T1000 (cell line): ENCODE data around the gene SLC25A17.
"Not testable (repeated sequence)": the region's sequence is repeated elsewhere in the genome, so short reads cannot be mapped to it uniquely, and the experiment has no call there.

Experiments
- DNase-seq: peaks from one replicate; lab custom pipeline; 2025; ENCODE audit warnings: mixed read lengths; lab: John Stamatoyannopoulos, UW

Gene SLC25A17

DNA sequence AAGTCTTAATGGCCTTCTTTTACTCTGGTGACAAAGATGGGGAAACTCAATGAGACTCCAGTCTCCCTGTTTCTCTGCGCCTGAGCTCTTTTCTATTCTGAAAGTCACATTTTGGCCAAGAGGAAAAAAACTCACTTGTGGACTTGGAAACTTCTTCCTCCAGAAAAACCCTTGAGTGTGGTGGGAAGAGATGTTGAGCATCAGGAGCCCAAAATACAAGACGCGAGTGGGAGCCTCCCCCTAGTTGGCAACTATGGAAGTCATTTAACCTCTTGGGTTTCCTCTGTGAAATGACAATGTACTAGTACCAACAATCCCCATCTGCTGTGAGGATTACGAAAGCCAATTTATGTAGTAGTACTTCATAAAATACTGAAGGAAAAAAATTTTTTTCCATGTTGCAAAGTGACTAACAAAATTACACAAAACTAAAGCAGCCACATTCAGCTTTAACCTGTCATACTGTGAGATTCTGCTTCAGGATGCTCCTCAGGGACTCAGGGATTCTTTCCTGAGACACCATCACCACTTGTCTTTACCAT is 524 bp upstream of the SLC25A17 start:
- no peak for DNase-seq

DNA sequence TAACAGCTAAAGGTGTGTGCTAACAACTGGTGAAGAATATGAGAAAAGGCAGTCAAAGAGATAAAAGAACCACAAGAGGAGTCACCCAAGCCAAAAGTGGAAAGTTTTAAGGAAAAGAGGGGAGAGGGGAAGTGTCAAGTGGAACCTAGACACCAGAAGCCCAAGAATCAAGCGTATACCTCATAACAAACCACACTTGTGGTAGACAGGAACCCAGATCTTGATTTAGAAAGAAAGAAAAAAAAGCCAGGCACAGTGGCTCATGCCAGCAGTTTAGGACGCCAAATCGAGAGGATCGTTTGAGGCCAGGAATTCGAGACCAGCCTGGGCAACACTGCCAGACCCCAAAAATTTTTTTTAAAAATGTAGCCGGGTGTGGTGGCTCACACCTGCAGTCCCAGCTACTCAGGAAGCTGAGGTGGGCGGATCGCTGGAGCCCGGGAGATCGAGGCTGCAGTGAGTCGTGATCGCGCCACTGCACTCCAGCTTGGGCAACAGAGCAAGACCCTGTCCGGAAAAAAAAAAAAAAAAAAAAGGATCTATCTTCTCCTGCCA is 877 bp downstream of the SLC25A17 start:
- no peak for DNase-seq

DNA sequence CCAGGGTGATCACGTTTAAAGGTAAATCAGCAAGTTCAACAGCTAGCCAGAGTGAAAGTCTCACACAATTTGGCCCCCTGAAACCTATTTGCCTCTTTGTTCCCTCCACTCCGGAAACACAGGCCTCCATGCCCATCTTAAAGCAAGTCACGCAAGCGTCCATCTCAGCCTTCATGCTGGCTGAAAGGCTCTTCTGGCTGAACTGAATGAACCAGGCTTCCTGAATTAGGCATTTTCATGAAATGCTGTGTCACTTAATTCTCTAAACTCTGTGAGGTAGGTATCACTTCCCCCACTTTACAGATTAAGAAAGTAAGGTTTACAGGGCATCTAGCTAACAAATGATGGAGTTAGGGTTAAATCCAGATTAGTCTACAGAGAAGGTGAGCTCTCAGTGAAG is 1.4 kb downstream of the SLC25A17 start:
- DNase-seq: no peak

DNA sequence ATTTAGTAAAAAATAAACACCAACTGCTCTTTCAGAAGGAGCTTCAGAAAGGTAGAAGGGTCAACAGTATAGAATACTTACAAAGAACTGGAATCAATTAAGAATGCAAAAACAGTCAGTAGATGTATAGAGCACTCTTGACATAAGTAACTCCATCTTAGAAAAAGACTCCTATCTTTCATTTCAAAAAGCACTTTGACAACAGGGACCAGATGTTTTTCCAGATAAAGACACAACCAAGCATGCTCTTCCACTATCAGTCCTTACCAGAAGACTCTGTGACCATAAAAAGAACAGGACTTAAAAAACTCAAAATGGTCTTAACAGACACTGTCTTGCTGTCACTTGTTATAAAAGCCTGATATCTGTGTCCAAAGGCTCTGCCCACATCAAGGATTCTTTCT is 5.2 kb downstream of the SLC25A17 start:
- no peak for DNase-seq

DNA sequence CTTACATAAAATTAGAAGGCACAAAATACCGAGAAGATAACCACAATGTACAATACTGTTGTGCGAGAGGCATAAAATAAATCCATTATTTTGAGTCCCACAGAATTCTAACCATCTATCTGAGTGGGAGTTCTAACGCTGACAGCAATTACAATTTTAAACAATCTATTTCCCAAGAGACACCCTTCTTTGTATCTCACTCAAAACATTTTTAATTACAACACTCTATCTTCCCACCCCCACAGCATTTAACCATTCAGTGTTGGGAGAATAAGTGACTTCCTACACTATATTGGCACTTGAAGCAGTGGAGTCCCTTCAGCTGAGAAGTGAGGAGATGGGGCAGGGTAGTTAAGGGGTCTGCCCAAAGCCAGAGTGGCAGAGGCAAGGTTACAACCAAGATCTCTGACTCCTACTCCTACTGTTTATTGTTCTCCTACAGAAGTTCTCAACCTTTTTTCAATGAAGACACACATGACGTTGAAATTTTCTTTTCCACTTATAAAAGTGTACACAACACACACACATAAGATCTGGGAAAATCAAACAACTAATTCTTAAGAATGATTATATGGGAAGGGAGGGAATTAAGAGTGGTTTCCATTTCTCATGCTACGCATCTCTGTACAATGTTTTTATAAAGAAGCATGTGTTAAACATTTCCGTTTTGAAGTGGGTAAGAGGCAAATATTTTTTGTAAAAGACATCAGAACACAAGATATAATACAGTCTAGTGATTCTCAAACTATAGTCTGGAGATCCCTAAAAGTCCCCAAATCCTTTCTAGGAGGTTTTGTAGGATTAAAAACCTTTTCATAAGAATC is 10.9 kb downstream of the SLC25A17 start:
- DNase-seq: no peak

DNA sequence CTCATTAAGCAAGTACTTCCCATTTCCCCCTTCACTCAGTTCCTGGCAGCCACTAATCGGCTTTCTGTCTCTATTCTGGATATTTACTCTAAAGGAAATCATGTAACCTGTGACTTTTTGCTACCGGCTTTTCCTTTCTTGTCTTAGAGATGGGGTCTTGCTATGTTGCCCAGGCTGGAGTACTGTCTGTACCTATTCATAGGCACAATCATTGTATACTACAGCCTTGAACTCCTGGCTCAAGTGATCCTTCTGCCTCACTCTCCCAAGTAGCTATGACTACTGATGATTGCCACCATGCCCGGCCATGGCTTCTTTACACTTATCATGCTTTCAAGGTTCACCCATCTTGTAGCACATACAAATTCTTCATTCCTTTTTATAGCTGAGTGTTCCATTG is 12.4 kb downstream of the SLC25A17 start:
- no peak for DNase-seq

DNA sequence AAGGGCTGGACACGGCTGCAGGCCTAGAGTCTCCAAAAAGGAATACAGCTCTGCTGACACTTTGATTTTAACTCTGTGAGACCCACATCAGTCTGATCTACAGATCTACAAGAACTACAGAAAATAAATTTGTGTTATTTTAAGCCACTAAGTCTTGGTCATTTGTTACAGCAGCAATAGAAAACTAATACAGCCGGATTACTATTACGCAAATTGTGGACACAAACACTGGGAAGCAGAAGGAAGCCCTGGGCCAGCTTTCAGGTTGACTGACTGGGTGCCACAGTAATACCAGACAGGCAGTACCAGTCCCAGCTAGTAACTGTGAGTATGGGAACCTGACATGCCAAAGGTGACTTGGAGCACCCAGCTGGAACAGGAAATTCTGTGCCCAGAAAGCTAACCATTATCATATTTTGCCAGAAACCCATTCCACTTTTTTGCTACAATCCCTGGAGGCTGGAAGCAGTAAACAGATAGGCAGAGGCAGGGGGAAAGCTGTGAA is 13.4 kb downstream of the SLC25A17 start:
- no peak for DNase-seq

DNA sequence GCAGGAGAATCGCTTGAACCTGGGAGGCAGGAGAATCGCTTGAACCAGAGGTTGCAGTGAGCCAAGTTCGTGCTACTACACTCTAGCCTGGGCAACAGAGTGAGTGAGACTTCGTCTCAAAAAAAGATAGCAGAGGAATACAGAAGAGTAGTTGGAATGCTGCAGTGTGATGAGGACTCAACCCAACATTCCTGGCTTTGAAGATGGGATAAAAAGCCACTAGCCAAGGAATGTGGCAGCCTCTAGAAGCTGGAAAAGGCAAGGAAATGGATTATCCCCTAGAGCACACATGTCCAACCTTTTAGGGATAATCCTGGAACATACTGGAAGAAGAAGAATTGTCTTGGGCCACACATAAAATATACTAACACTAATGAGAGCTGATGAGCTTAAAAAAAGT is 13.9 kb downstream of the SLC25A17 start:
- no peak for DNase-seq

DNA sequence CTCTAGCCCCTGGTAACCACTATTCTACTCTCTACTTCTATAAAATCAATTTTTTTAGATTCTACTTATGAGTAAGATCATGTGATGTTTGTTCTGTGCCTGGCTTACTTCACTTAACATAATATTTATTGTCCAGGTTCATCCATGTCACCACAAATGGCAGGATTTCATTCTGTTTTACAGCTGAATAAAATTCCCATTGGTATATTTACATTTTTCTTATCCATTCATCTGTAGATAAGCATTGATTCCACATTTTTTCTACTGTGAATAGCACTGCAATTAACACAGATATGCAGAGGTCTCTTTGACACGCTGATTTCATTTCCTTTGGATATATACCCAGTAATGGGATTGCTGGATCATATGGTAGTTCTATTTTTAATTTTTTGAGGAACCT is 15.8 kb downstream of the SLC25A17 start:
- no peak for DNase-seq

DNA sequence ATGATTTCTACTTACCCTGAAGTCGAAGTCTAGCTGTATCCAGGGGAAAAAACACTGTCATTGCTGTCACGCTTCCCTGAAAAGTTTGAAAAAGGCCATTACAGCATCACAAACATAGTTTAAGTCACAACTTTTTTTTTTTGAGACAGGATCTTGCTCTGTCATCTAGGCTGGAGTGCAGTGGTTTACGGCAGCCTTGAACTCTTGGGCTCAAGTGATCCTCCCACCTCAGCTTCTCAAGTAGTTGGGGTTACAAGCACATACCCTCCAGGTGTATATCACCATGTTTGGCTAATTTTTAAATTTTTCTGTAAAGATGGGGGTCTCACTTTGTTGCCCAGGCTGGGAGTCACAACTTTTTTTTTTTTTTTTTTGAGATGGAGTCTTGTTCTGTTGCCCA is 20.1 kb downstream of the SLC25A17 start:
- DNase-seq: no peak

DNA sequence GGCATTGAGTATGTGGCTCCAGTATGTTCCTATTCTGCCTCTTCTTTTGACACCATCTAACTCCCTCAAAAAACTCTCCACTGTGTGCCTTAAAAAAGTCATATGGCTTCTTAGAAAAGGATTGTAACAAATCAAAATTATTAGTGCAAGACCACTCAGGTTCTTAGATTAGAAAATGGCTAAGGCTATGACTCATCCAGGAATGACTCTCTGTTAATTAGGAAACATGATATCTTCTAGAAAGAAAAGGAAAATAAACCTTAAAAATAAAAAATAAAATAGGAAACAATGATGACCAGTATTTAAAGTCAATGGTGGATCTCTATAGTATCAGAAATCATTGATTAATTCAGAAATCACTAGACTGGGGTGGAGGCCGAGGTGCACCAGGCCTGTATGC is 21.7 kb downstream of the SLC25A17 start:
- no peak for DNase-seq

DNA sequence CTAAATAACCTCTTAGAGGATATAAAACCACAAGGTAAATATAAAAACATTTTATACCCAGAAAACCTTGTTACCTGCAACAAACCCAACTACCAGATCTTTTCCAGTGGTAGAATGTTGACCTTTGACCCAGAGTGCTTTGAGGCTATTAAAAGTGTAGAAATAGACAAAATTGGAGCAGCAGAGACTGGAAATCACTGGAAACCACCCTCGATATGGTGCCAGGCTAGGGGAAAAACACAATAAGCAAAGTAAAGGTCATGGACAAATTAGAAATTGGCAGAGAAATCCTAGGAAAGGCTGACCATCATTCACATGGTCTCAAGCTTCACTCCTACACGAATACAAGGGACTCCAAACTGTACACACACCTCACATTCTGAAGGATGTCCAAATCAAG is 26.7 kb downstream of the SLC25A17 start:
- DNase-seq: no peak

DNA sequence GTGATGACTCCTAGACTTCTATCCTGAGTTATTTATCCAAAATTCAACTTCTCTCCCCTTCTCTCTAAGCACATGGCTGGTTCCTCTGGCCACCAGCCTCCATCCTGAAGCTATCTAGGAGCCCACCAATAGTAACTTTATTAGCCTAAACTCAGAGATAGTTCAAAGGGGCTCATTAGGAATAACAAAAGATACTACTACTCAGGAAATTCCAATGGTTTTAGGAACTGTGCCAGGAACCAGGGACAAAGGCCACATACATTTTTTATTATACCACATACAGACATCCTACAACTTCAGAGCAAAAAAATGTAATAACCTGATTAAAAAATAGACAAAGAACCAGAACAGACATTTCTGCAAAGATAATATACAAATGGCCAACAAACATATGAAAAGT is 27.9 kb downstream of the SLC25A17 start:
- no peak for DNase-seq

DNA sequence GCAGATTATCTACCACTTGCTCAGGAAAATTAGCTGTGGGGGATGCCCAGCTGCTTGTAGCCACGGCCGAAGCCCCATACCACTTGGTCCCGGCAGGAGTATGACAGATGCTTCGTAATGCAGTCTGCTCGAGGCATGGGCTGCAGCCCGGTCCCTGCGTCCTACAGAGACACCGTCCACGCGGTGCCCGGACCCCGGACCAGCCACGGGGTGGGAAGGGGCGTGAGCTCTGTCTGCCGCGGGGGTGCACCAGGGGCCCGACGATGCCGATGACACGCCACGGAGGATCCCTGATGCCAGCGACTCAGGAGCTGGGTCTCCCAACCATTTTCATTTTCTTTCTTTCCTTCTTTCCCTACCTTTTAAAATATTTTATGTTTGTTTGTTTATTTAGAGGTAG is 30.0 kb downstream of the SLC25A17 start:
- no peak for DNase-seq

DNA sequence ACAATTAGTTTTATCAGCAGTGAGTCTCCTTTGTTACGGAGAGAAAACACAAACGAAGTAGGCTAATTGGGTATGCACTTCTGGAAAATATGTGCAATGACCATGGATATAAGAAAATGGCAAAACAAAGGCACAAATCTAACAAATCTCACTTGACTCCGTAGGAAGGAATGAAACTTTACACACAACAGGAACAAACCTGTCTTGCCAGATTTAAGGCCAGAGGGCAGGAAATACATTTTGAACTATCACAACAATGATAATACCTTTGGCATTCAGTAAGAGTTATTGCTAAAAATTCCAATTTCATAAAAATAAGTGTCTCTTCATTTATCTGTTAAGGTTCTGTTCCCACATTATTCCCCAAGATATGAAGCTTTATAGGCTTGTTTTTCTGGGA is 36.6 kb downstream of the SLC25A17 start:
- no peak for DNase-seq

DNA sequence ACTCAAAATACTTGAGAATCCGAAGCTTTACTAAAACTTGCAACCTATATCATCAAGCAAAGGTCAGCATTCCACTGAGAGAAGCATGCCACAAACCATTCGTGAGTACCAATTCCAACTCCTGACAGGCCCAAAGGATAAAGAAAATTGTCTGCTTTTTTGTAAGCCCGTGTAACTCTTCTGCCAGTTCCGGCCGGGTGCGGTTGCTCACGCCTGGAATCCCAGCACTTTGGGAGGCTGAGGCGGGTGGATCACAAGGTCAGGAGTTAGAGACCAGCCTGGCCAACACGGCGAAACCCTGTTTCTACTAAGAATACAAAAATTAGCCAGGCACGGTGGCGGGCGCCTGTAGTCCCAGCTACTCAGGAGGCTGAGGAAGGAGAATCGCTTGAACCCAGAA is 37.4 kb downstream of the SLC25A17 start:
- DNase-seq: not testable (repeated sequence)

DNA sequence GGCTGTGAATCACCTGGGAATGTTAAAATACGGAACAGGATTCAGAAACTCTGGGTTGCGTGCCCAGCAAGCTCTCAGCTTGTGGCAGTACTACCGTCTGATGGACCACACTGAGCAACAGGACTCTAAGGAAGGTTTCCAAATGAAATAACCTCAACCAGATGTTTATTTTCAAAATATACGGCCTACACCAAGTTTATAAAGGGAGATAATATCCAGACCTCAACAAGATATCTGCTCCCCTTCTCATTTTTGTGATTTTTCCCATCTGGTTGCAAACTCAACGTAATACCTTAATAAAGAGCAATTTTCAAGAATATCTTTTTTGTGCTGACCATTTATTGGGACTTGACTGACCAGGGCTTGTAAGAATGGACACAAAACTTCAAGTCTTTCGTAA is 49.4 kb downstream of the SLC25A17 start:
- DNase-seq: no peak

DNA sequence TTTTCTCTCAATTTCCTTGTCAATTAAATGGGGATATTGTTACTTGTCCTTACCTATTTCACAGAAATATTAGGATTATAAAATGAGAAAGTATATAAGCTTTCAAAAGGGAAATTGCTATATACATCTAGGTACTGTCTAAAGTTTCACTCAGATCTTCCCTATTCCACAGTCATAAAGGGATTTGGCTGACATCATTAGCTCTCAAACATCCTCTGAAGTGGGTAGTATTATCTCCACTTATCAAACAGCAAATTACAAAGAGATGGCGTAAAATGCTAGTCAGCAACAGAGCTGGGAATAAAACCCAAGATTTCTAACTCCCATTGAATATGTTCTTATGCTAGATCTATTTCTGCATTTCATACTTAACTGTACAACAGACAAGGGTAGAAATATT is 50.9 kb downstream of the SLC25A17 start:
- no peak for DNase-seq

DNA sequence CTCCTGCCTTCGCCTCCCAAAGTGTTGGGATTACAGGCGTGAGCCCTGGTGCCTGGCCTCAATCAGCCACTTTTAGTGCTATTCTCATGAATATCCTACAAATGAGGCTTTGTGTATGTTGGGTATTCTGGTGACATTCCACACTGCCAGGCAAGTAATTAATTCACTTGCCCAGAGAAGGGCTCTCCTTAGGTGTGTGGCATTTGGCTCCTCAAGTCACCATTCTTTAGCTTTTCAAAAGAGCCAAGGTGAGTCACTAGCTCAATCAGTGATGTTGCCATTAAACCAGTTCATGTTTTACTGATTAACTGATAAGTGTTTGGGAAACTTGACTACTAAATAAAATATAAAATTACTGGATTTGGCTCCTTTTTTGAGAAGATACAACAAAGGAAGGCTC is 52.2 kb downstream of the SLC25A17 start:
- no peak for DNase-seq

DNA sequence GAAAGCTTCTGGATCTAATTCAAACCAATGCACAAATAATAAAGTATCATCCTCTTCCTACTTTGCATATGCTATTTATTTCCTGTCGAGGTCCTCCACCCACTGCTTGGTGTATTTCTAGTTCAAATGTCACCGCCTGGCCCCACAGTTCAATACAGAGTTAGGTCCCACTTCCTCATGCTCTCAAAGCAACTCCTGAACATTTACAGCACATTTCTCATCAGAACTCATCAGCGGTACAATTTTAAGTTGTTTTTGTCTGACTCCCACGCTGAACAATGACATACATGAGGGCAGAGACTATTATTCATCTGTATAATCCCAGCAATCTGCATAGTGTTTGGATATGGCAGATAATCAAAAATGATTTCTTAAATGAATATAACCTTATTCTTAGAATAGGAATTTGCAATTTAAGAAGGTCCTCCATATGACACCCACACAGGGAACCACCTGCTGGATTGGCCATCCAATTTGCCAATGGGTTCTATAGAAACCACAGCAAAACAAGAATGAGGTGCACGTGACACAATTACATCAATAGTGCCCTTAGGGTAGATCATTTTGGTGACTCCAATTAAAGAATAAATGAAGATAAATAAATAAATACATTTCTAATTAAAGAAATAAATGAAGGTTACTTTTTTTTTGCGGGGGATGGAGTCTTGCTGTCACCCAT is 54.2 kb downstream of the SLC25A17 start:
- no peak for DNase-seq

DNA sequence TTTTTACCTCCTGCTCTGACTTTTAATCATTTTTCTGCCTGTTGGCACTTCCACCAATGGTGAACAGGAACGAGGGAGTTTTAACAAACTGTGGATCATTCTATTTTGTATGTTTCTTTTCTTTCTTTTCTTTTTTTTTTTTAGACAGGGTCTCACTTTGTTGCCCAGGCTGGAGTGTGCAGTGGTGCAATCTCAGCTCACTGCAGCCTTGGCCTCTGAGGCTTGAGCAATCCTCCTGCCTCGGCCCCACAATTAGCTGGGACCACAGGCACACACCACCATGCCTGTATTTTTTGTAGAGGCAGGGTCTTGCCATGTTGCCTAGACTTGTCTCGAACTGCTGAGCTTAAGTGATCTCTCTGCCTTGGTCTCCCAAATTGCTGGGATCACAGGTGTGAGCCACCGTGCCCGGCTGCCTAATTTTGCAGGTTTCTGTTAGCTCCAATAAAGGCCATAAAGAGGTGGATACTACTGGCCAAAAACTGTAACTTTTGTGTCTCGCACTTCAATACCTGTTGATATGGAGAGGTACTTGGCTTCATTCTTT is 59.8 kb downstream of the SLC25A17 start:
- DNase-seq: no peak

DNA sequence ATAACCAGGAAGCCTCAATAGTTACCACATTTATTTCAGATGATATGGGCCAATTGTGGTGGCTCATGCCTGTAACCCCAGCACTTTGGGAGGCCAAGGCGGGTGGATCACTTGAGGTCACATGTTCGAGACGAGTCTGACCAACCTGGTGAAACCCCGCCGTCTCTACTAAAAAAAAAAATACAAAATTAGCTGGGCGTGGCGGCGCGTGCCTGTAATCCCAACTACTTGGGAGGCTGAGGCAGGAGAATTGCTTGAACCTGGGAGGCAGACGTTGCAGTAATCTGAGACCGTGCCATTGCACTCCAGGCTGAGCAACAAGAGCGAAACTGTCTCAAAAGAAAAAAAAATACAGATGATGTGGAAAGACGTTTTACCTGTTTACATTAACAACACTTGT is 60.3 kb downstream of the SLC25A17 start:
- DNase-seq: not testable (repeated sequence)

DNA sequence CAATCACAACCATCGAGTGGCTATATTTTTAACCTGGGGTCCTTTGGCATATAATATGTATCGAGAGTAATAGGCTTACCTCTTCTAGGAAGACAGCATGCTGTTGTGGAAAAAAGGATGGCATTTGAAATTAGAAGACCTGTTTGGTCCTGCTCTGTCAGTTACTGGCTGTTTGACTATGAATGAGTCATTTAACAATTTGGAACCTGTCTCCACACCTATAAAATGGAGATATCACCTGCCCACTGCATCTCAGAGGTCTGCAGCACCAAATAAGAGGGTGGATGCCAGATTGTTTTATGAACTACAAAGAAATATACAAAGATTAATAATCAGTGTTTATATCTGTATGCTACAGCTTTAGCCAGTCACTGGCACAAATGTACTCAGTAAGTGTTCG is 60.8 kb downstream of the SLC25A17 start:
- no peak for DNase-seq
